PC-9 (cell line): Measurements from ENCODE around the gene IFI27. TPM values are rescaled to one million over a fixed set of nuclear protein-coding genes. Genes with fewer than 3 reads are reported as not detected.

Experiments used
- BruUV-seq: library from RNA; stranded (reverse); fragments of 400-500 nt; replicated peaks from 2 replicates; lab custom pipeline; 2021; lab: Mats Ljungman, UMichigan
- CTCF ChIA-PET: fragments of 300-600 bp; sonication (Branson Sonifier 250); formaldehyde crosslinking; loops from one replicate; lab custom pipeline; 2022; ENCODE audit warnings: antibody characterized with exemption; lab: Charles Lee
- POLR2A ChIA-PET: fragments of 300-600 bp; sonication (Branson Sonifier 250); formaldehyde crosslinking; loops from one replicate; lab custom pipeline; 2022; ENCODE audit warnings: antibody characterized with exemption; ENCODE audit not compliant: unreplicated experiment; lab: Charles Lee
- DNase-seq, 2 experiments: peaks; one replicate each; pipeline versions ENCODE4 v3.0.0 to v3.0.0-alpha.2; 2015 to 2022; ENCODE audit warnings: mixed read lengths in 1 of 2
- H2AFZ ChIP-seq: fragments of 200-600 bp; sonication (generic); 2 replicates; pipeline ENCODE4 v1.8.1; 2017; ENCODE audit warnings: antibody characterized with exemption
- H3F3A ChIP-seq: fragments of 200-600 bp; sonication (generic); 2 replicates; pipeline ENCODE4 v1.8.1; 2017; ENCODE audit warnings: antibody characterized with exemption, mild to moderate bottlenecking, low read depth; ENCODE audit not compliant: insufficient read depth
- H3K27ac ChIP-seq: fragments of 200-600 bp; sonication (generic); 2 replicates; pipeline ENCODE4 v1.6.1; 2016; ENCODE audit warnings: mixed run types
- H3K27me3 ChIP-seq: fragments of 200-600 bp; sonication (generic); 2 replicates; pipeline ENCODE4 v1.6.1; 2016; ENCODE audit warnings: low read depth, mixed run types; ENCODE audit not compliant: insufficient read depth
- H3K36me3 ChIP-seq: fragments of 200-600 bp; sonication (generic); 2 replicates; pipeline ENCODE4 v1.6.1; 2016; ENCODE audit warnings: low read depth, mixed run types
- H3K4me1 ChIP-seq: fragments of 200-600 bp; sonication (generic); replicated peaks from 2 replicates; pipeline ENCODE4 v1.6.1; 2016; ENCODE audit warnings: mixed run types; ENCODE audit not compliant: insufficient read depth
- H3K4me2 ChIP-seq: fragments of 200-600 bp; sonication (generic); 2 replicates; pipeline ENCODE4 v1.6.1; 2017; ENCODE audit warnings: mixed run types
- H3K4me3 ChIP-seq: fragments of 200-600 bp; sonication (generic); 2 replicates; pipeline ENCODE4 v1.6.1; 2016; ENCODE audit warnings: mixed run types
- H3K79me2 ChIP-seq: fragments of 200-600 bp; sonication (generic); 2 replicates; pipeline ENCODE4 v1.6.1; 2017; ENCODE audit warnings: low read depth, mixed run types
- H3K9me2 ChIP-seq: fragments of 200-600 bp; sonication (generic); 2 replicates; pipeline ENCODE4 v1.8.1; 2017; ENCODE audit warnings: mild to moderate bottlenecking; ENCODE audit not compliant: insufficient read depth
- H3K9me3 ChIP-seq: fragments of 200-600 bp; sonication (generic); 2 replicates; pipeline ENCODE4 v1.8.1; 2016; ENCODE audit warnings: low read depth; ENCODE audit not compliant: insufficient read depth
- H4K20me1 ChIP-seq: fragments of 200-600 bp; sonication (generic); 2 replicates; pipeline ENCODE4 v1.8.1; 2017; ENCODE audit not compliant: insufficient read depth
- CTCF ChIP-seq: fragments of 200-600 bp; sonication (generic); conservative IDR thresholded peaks from 2 replicates; pipeline ENCODE4 v1.6.1; 2017; ENCODE audit warnings: mixed run types, antibody characterized with exemption, mild to moderate bottlenecking, moderate library complexity
- EZH2 ChIP-seq: fragments of 200-600 bp; sonication (generic); IDR thresholded peaks from 2 replicates; pipeline ENCODE4 v1.8.0; 2017; ENCODE audit warnings: antibody characterized with exemption, low read depth
- intact Hi-C: fragments of 100-400 bp; cut with micrococcal nuclease; formaldehyde crosslinking; loops from one replicate; pipeline ENCODE4 v1.10.0; 2022; ENCODE audit not compliant: unreplicated experiment
- total RNA-seq: library from RNA; stranded (reverse); gene quantifications from 2 replicates; pipeline ENCODE4 v1.2.3, GENCODE V29; 2021

The IFI27 gene
- total RNA-seq, 1 experiment from 2014 or later: 1.1 TPM

GRCh38 chr14:94113908-94114588 lies 3.5 kb downstream of the IFI27 start:
- BruUV-seq: no TSS peak
- Histone ChIP-seq H3K79me2 (no peaks in the 10 kb centered on the region), H3F3A (no peaks in the 10 kb centered on the region), H3K4me1 (no peaks in the 10 kb centered on the region), H3K4me2 (no peak overlapping the region), H3K9me3 (no peaks in the 10 kb centered on the region), H2AFZ (no peak overlapping the region), H3K27me3 (0 out of 2 replicates have a peak, but pooled peaks cover 2% of the 10 kb centered on the region), H3K36me3 (no peaks in the 10 kb centered on the region), H3K27ac (no peak overlapping the region), H4K20me1 (no peaks in the 10 kb centered on the region), H3K9me2 (no peaks in the 10 kb centered on the region), H3K4me3 (no peak overlapping the region)
- no peak for TF ChIP-seq EZH2
- TF ChIP-seq CTCF: no peak
- intact Hi-C loops: no loop called here
- CTCF ChIA-PET: no interaction called here
- no peak for DNase-seq
- POLR2A ChIA-PET: no interaction called here

GRCh38 chr14:94114589-94115057 lies 4.1 kb downstream of the IFI27 start:
- H3K9me3 ChIP-seq: no peaks in the 10 kb centered on the region
- no peaks in the 10 kb centered on the region for H4K20me1 ChIP-seq
- CTCF ChIA-PET: no interaction called here
- H3K36me3 ChIP-seq: no peaks in the 10 kb centered on the region
- no peaks in the 10 kb centered on the region for H3K9me2 ChIP-seq
- POLR2A ChIA-PET: no interaction called here
- H3K27me3 ChIP-seq: 0 out of 2 replicates have a peak, but pooled peaks cover 2% of the 10 kb centered on the region
- no peaks in the 10 kb centered on the region for H3K4me1 ChIP-seq
- H2AFZ ChIP-seq: no peak overlapping the region
- BruUV-seq: no TSS peak
- H3K27ac ChIP-seq: no peak overlapping the region
- H3K4me3 ChIP-seq: no peak overlapping the region
- no peaks in the 10 kb centered on the region for H3F3A ChIP-seq
- DNase-seq: no peak
- no peak for TF ChIP-seq CTCF
- TF ChIP-seq EZH2: no peak
- intact Hi-C loops: no loop called here
- H3K79me2 ChIP-seq: no peaks in the 10 kb centered on the region
- no peak overlapping the region for H3K4me2 ChIP-seq

GRCh38 chr14:94115058-94115591 lies 4.6 kb downstream of the IFI27 start:
- DNase-seq: no peak
- Histone ChIP-seq H3K4me2 (no peak overlapping the region), H3K9me3 (no peaks in the 10 kb centered on the region), H3K79me2 (no peaks in the 10 kb centered on the region), H3K27me3 (0 out of 2 replicates have a peak, but pooled peaks cover 2% of the 10 kb centered on the region), H3K9me2 (no peaks in the 10 kb centered on the region), H3K4me1 (no peaks in the 10 kb centered on the region), H3K4me3 (no peak overlapping the region), H4K20me1 (no peaks in the 10 kb centered on the region), H3K27ac (no peak overlapping the region), H3K36me3 (no peaks in the 10 kb centered on the region), H2AFZ (no peak overlapping the region), H3F3A (no peaks in the 10 kb centered on the region)
- ChIA-PET CTCF (no interaction called here), POLR2A (no interaction called here)
- TF ChIP-seq CTCF (no peak), EZH2 (no peak)
- intact Hi-C loops: no loop called here
- no TSS peak for BruUV-seq
